Activated CD8-positive, alpha-beta memory T cell treated with anti-CD3 and anti-CD28 coated beads, Interleukin-2, amount 10 ng/mL, durations not matched to agents 7 days and 5 days (primary cell): ENCODE results near the gene ZSCAN12. TPM values are rescaled to one million over a fixed set of nuclear protein-coding genes. Genes with fewer than 3 reads are reported as not detected.

ENCODE experiments used
- total RNA-seq, 2 experiments: library from RNA; stranded (reverse); gene quantifications; one replicate each; pipeline ENCODE4 v1.2.3, GENCODE V29; 2021

ZSCAN12 gene
- total RNA-seq, 2 experiments from 2014 or later = 7.1 to 7.9 TPM

Other genes with a start within 250 kb of the ZSCAN12 start
- 10 to 100 TPM in 1 of 2 experiments, 1 to 10 TPM in 1; 7.0 to 11.6 TPM for gene ZSCAN9, start 174.5 kb downstream of the ZSCAN12 start, total RNA-seq
- gene ZKSCAN4, start 147.5 kb downstream of the ZSCAN12 start, total RNA-seq = 1 to 10 TPM; 5.7 to 6.1 TPM
- gene NKAPL, start 140.4 kb downstream of the ZSCAN12 start, total RNA-seq = under 1 TPM in 1 of 2 experiments, not detected in 1; 0.26 TPM
- 10 to 100 TPM in 1 of 2 experiments, 1 to 10 TPM in 1; 7.8 to 11.7 TPM for gene ZSCAN26, start 132.6 kb downstream of the ZSCAN12 start, total RNA-seq
- 1 to 10 TPM; 3.9 to 4.2 TPM for gene PGBD1, start 118.2 kb downstream of the ZSCAN12 start, total RNA-seq
- 1 to 10 TPM; 1.0 to 1.7 TPM for gene ZSCAN31, start 63.6 kb downstream of the ZSCAN12 start, total RNA-seq
- 1 to 10 TPM; 4.1 to 5.5 TPM for gene ZKSCAN3, start 49.8 kb downstream of the ZSCAN12 start, total RNA-seq
- gene ZSCAN23, start 43.7 kb upstream of the ZSCAN12 start, total RNA-seq = under 1 TPM; 0.44 to 0.56 TPM
- not detected for gene GPX6, start 116.0 kb upstream of the ZSCAN12 start, total RNA-seq
- gene GPX5, start 126.1 kb upstream of the ZSCAN12 start, total RNA-seq = not detected